Measurements from ENCODE around the gene MAGI2.

MAGI2 gene

DNA sequence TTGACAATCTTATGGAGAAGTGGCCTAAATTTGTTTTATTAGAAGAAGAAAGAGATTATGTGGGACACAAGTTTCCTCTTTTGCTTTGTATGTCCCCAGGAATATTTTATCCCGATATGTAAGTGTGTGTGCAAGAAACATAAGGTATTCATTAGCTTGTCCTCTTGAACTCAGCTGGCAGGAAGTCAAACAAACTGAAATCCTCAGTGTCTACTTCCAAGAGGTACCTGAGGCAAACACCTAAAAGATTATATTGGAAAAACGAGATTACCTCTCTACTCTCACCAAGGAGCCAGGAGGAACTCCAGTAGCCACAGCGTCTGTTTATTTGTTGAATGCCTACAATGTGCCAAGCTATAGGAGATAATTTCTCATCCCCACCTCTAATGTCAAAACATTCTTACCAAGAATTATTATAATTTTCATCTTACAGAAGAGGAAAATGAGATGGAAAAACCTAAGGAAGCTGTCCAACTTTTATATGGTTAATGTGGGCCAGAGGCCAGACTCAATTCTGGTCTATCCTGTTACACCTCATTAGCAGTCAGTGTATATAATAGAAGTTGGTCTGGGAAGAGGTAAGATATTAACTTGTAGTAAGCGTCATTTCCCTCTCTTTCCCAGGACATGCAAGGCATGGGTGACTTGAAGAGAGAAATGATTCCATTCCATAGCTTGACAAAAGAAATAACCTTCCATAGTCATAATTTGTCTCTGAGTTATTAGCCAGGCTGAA, 692.7 kb downstream of the MAGI2 start:
- Histone ChIP-seq H3K4me1 (ENCODE audit: control insufficient read depth, insufficient read depth, low read length) (no peaks in the 10 kb centered on the region), H3K9ac (ENCODE audit: low read length in 2 of 2) (no peak overlapping the region), H3K9me3 (ENCODE audit: control insufficient read depth in 2 of 2, low read length in 2 of 2) (no peaks in the 10 kb centered on the region), H3K27ac (ENCODE audit: low read length) (no peak overlapping the region), H3K4me3 (ENCODE audit: low read length in 2 of 2) (no peak overlapping the region), H3K27me3 (ENCODE audit: control insufficient read depth in 1 of 2, insufficient read depth in 2 of 2, low read length in 2 of 2) (no peaks in the 10 kb centered on the region), H3K36me3 (ENCODE audit: control insufficient read depth in 2 of 2, insufficient read depth in 2 of 2, low read length in 2 of 2) (no peaks in the 10 kb centered on the region)

- Histone ChIP-seq H3K27ac (ENCODE audit: low read length) (no peak overlapping the region), H3K9ac (ENCODE audit: low read length in 2 of 2) (no peak overlapping the region), H3K4me3 (ENCODE audit: low read length in 2 of 2) (no peak overlapping the region), H3K36me3 (ENCODE audit: control insufficient read depth in 2 of 2, insufficient read depth in 2 of 2, low read length in 2 of 2) (no peaks in the 10 kb centered on the region), H3K9me3 (ENCODE audit: control insufficient read depth in 2 of 2, low read length in 2 of 2) (no peaks in the 10 kb centered on the region), H3K27me3 (ENCODE audit: control insufficient read depth in 1 of 2, insufficient read depth in 2 of 2, low read length in 2 of 2) (no peaks in the 10 kb centered on the region), H3K4me1 (ENCODE audit: control insufficient read depth, insufficient read depth, low read length) (no peaks in the 10 kb centered on the region)
These were observed 700.9 kb downstream of the MAGI2 start for GRCh38 chr7:78752554-78752953.

DNA sequence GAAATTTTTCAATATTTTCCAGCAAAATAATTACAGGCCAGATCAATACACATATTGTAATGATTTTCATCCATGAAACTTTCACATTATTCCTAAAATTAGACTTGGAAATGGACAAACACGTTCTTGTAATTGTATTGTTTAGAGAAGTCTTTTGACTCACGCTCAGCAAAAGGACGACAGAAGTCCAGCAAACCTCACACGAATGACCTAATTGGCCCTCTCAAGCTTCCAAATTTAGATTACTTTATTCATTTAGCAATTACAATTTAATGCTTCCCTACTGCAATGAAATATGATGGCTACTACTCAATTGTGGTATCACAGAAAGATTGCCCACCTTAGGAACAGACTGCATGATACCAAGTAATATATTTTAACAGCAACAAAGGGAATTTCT, 702.2 kb downstream of the MAGI2 start:
- Histone ChIP-seq H3K9me3 (ENCODE audit: control insufficient read depth in 2 of 2, low read length in 2 of 2) (no peaks in the 10 kb centered on the region), H3K27me3 (ENCODE audit: control insufficient read depth in 1 of 2, insufficient read depth in 2 of 2, low read length in 2 of 2) (no peaks in the 10 kb centered on the region), H3K4me1 (ENCODE audit: control insufficient read depth, insufficient read depth, low read length) (no peaks in the 10 kb centered on the region), H3K4me3 (ENCODE audit: low read length in 2 of 2) (no peak overlapping the region), H3K36me3 (ENCODE audit: control insufficient read depth in 2 of 2, insufficient read depth in 2 of 2, low read length in 2 of 2) (no peaks in the 10 kb centered on the region), H3K27ac (ENCODE audit: low read length) (no peak overlapping the region), H3K9ac (ENCODE audit: low read length in 2 of 2) (no peak overlapping the region)

GRCh38 chr7:78749052-78749746, 704.3 kb downstream of the MAGI2 start:
- H3K27me3 ChIP-seq (ENCODE audit: control insufficient read depth in 1 of 2, insufficient read depth in 2 of 2, low read length in 2 of 2) = no peaks in the 10 kb centered on the region
- no peak overlapping the region for H3K9ac ChIP-seq (ENCODE audit: low read length in 2 of 2)
- H3K9me3 ChIP-seq (ENCODE audit: control insufficient read depth in 2 of 2, low read length in 2 of 2) = no peaks in the 10 kb centered on the region
- no peaks in the 10 kb centered on the region for H3K36me3 ChIP-seq (ENCODE audit: control insufficient read depth in 2 of 2, insufficient read depth in 2 of 2, low read length in 2 of 2)
- no peaks in the 10 kb centered on the region for H3K4me1 ChIP-seq (ENCODE audit: control insufficient read depth, insufficient read depth, low read length)
- no peak overlapping the region for H3K27ac ChIP-seq (ENCODE audit: low read length)
- no peak overlapping the region for H3K4me3 ChIP-seq (ENCODE audit: low read length in 2 of 2)

DNA sequence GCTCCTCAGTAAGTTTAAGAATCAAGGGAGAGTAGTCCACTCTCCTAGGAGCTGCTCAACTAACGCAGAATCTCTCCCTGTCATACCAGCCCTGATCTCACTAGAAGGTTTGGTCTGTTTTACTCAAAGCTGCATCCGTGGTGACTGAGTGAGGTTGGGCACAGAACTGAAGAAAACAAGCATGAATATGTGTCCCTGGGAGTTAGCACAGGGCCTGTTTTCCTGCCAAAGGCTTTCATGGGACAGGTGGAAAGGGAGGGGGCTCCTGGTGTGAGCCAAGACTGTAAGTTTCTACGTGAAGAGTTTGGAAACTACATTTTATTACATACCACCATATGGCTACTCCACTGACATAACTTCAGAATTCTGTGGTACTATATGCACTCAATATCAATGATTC, 705.9 kb downstream of the MAGI2 start:
- H3K27ac ChIP-seq (ENCODE audit: low read length) = no peak overlapping the region
- no peaks in the 10 kb centered on the region for H3K4me1 ChIP-seq (ENCODE audit: control insufficient read depth, insufficient read depth, low read length)
- no peaks in the 10 kb centered on the region for H3K36me3 ChIP-seq (ENCODE audit: control insufficient read depth in 2 of 2, insufficient read depth in 2 of 2, low read length in 2 of 2)
- no peaks in the 10 kb centered on the region for H3K27me3 ChIP-seq (ENCODE audit: control insufficient read depth in 1 of 2, insufficient read depth in 2 of 2, low read length in 2 of 2)
- H3K9me3 ChIP-seq (ENCODE audit: control insufficient read depth in 2 of 2, low read length in 2 of 2) = peaks cover 0 to 4% of the 10 kb centered on the region in 2 donors
- H3K4me3 ChIP-seq (ENCODE audit: low read length in 2 of 2) = no peak overlapping the region
- no peak overlapping the region for H3K9ac ChIP-seq (ENCODE audit: low read length in 2 of 2)

- Histone ChIP-seq H3K27me3 (ENCODE audit: control insufficient read depth in 1 of 2, insufficient read depth in 2 of 2, low read length in 2 of 2) (no peaks in the 10 kb centered on the region), H3K4me1 (ENCODE audit: control insufficient read depth, insufficient read depth, low read length) (no peaks in the 10 kb centered on the region), H3K9ac (ENCODE audit: low read length in 2 of 2) (no peak overlapping the region), H3K4me3 (ENCODE audit: low read length in 2 of 2) (no peak overlapping the region), H3K27ac (ENCODE audit: low read length) (no peak overlapping the region), H3K36me3 (ENCODE audit: control insufficient read depth in 2 of 2, insufficient read depth in 2 of 2, low read length in 2 of 2) (no peaks in the 10 kb centered on the region), H3K9me3 (ENCODE audit: control insufficient read depth in 2 of 2, low read length in 2 of 2) (peaks cover 0 to 5% of the 10 kb centered on the region in 2 donors)
These were observed 707.2 kb downstream of the MAGI2 start for GRCh38 chr7:78746301-78746700.

DNA sequence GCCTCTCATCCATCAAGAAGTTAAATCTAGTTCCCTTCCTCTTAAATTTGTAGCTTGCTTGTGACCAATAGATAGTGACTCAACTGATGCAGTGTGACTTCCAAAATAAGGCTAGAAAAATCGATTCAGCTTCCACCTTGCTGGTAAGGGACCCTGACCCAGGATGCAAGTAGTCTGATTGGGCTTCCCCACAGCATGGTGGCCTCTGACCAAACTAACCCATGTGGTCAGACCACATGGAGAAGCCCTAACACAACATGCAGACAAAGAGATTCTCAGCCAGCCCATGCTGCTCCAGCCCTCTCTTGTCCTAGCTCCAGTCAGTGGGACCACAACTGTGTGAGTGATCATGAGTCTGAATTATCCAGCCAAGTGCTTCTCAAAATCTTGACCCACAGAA, 710.8 kb downstream of the MAGI2 start:
- Histone ChIP-seq H3K4me3 (ENCODE audit: low read length in 2 of 2) (no peak overlapping the region), H3K27me3 (ENCODE audit: control insufficient read depth in 1 of 2, insufficient read depth in 2 of 2, low read length in 2 of 2) (no peaks in the 10 kb centered on the region)

DNA sequence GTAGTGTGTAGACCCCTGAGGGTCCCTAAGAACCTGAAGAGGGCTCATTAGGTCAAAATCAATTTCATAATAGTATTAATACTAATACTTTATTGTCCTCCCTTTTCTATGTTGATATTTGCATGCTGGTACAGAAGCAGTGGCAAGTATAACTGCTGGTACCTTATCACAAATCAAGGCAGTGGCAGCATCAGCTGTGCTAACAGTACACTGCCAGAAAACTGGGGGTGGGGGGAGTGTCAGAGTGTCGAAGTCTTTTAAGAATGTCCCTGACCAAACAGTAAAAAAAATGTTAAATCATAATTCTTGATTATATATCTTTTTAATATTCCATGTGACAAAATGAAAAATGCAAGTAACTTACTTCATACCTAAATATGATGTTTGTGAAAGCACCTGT, 716.9 kb downstream of the MAGI2 start:
- Histone ChIP-seq H3K27ac (ENCODE audit: low read length) (no peak overlapping the region), H3K36me3 (ENCODE audit: control insufficient read depth in 2 of 2, insufficient read depth in 2 of 2, low read length in 2 of 2) (no peaks in the 10 kb centered on the region), H3K9ac (ENCODE audit: low read length in 2 of 2) (no peak overlapping the region), H3K4me1 (ENCODE audit: control insufficient read depth, insufficient read depth, low read length) (no peaks in the 10 kb centered on the region), H3K4me3 (ENCODE audit: low read length in 2 of 2) (no peak overlapping the region), H3K9me3 (ENCODE audit: control insufficient read depth in 2 of 2, low read length in 2 of 2) (no peaks in the 10 kb centered on the region), H3K27me3 (ENCODE audit: control insufficient read depth in 1 of 2, insufficient read depth in 2 of 2, low read length in 2 of 2) (no peaks in the 10 kb centered on the region)

More for the DNA sequence above, 710.8 kb downstream of the MAGI2 start:
- no peak overlapping the region for H3K27ac ChIP-seq (ENCODE audit: low read length)
- H3K4me1 ChIP-seq (ENCODE audit: control insufficient read depth, insufficient read depth, low read length) = no peaks in the 10 kb centered on the region
- no peak overlapping the region for H3K9ac ChIP-seq (ENCODE audit: low read length in 2 of 2)
- no peaks in the 10 kb centered on the region for H3K36me3 ChIP-seq (ENCODE audit: control insufficient read depth in 2 of 2, insufficient read depth in 2 of 2, low read length in 2 of 2)
- H3K9me3 ChIP-seq (ENCODE audit: control insufficient read depth in 2 of 2, low read length in 2 of 2) = peaks cover 0 to 5% of the 10 kb centered on the region in 2 donors

- Histone ChIP-seq H3K27me3 (ENCODE audit: control insufficient read depth in 1 of 2, insufficient read depth in 2 of 2, low read length in 2 of 2) (no peaks in the 10 kb centered on the region), H3K4me3 (ENCODE audit: low read length in 2 of 2) (no peak overlapping the region), H3K4me1 (ENCODE audit: control insufficient read depth, insufficient read depth, low read length) (no peaks in the 10 kb centered on the region), H3K27ac (ENCODE audit: low read length) (no peak overlapping the region), H3K9me3 (ENCODE audit: control insufficient read depth in 2 of 2, low read length in 2 of 2) (no peaks in the 10 kb centered on the region), H3K36me3 (ENCODE audit: control insufficient read depth in 2 of 2, insufficient read depth in 2 of 2, low read length in 2 of 2) (no peaks in the 10 kb centered on the region), H3K9ac (ENCODE audit: low read length in 2 of 2) (no peak overlapping the region)
These were observed 718.8 kb downstream of the MAGI2 start for GRCh38 chr7:78734626-78735025.

DNA sequence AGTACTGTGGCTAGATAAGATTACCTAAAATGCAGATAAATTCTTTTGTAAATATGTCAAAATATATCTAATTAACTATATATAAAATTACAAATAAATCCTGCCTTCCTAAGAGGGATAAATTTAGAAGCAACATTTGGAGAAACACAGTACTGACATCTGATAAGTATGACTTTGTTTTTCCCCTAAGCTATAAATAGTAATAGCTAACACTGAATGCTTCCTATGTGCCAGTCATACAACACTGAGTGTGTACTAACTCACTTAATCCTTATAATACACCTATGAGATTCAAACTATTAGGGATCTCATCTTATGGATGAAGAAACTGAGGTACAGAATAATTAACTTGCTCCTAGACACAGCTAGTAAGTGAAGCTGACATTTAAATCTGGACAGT, 733.4 kb downstream of the MAGI2 start:
- H3K27me3 ChIP-seq (ENCODE audit: control insufficient read depth in 1 of 2, insufficient read depth in 2 of 2, low read length in 2 of 2) = no peaks in the 10 kb centered on the region
- H3K9ac ChIP-seq (ENCODE audit: low read length in 2 of 2) = no peak overlapping the region
- no peaks in the 10 kb centered on the region for H3K36me3 ChIP-seq (ENCODE audit: control insufficient read depth in 2 of 2, insufficient read depth in 2 of 2, low read length in 2 of 2)
- H3K4me3 ChIP-seq (ENCODE audit: low read length in 2 of 2) = no peak overlapping the region
- H3K9me3 ChIP-seq (ENCODE audit: control insufficient read depth in 2 of 2, low read length in 2 of 2) = no peaks in the 10 kb centered on the region
- no peak overlapping the region for H3K27ac ChIP-seq (ENCODE audit: low read length)
- no peaks in the 10 kb centered on the region for H3K4me1 ChIP-seq (ENCODE audit: control insufficient read depth, insufficient read depth, low read length)

- Histone ChIP-seq H3K27me3 (ENCODE audit: control insufficient read depth in 1 of 2, insufficient read depth in 2 of 2, low read length in 2 of 2) (no peaks in the 10 kb centered on the region), H3K9ac (ENCODE audit: low read length in 2 of 2) (no peak overlapping the region), H3K4me1 (ENCODE audit: control insufficient read depth, insufficient read depth, low read length) (no peaks in the 10 kb centered on the region), H3K4me3 (ENCODE audit: low read length in 2 of 2) (no peak overlapping the region), H3K36me3 (ENCODE audit: control insufficient read depth in 2 of 2, insufficient read depth in 2 of 2, low read length in 2 of 2) (no peaks in the 10 kb centered on the region), H3K9me3 (ENCODE audit: control insufficient read depth in 2 of 2, low read length in 2 of 2) (no peaks in the 10 kb centered on the region), H3K27ac (ENCODE audit: low read length) (no peak overlapping the region)
These were observed 735.3 kb downstream of the MAGI2 start for GRCh38 chr7:78718212-78718611.
